Neuron (in vitro differentiated cells): ENCODE measurements around the gene AMZ1.
"Not testable (repeated sequence)": the region's sequence is repeated elsewhere in the genome, so short reads cannot be mapped to it uniquely, and the experiment has no call there.

ENCODE experiments used
- H2AFZ ChIP-seq: one replicate; pipeline ENCODE4 v1.6.1; 2013; ENCODE audit warnings: low read depth, mild to moderate bottlenecking, inconsistent platforms, low read length, moderate library complexity
- H3K27me3 ChIP-seq: one replicate; pipeline ENCODE4 v1.6.1; 2013; ENCODE audit warnings: low read length; ENCODE audit not compliant: insufficient read depth
- H3K36me3 ChIP-seq: one replicate; pipeline ENCODE4 v1.6.1; 2013; ENCODE audit warnings: low read length; ENCODE audit not compliant: insufficient read depth
- H3K4me1 ChIP-seq: one replicate; pipeline ENCODE4 v1.6.1; 2013; ENCODE audit warnings: low read length; ENCODE audit not compliant: insufficient read depth
- H3K4me3 ChIP-seq: 2 replicates; pipeline ENCODE4 v1.5.1; 2013; ENCODE audit warnings: mild to moderate bottlenecking, low read length, moderate library complexity
- H3K9me3 ChIP-seq: one replicate; pipeline ENCODE4 v1.6.1; 2013; ENCODE audit warnings: low read length

Gene AMZ1

DNA sequence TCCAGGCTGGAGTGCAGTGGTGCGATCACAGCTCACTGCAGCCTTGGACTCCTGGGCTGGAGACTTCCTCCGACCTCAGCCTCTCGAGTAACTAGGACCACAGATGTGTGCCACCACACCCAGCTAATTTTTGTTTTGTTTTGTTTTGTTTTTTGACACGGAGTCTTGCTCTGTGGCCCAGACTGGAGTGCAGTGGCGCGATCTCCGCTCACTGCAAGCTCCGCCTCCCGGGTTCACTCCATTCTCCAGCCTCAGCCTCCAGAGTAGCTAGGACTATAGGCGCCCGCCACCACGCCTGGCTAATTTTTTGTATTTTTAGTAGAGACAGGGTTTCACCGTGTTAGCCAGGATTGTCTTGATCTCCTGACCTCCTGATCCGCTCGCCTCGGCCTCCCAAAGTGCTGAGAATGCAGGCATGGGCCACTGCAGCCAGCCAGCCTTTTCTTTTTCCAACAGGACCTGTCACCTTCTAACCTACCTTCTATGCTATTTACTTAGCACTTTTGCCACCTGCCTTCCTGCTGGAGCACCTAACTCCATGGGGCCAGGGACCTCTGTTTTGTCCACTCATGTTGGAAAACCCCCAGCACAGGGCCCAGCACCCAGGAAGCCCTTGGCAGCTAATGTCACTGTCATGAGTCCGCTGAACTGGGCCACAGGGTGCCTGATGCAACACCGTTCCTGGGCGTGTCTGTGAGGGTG, 5.6 kb downstream of the AMZ1 start:
- H2AFZ ChIP-seq, H3K4me3 ChIP-seq, H3K4me1 ChIP-seq, H3K36me3 ChIP-seq, H3K9me3 ChIP-seq: not testable (repeated sequence)
- peaks cover 23% of the 10 kb centered on the region for H3K27me3 ChIP-seq

DNA sequence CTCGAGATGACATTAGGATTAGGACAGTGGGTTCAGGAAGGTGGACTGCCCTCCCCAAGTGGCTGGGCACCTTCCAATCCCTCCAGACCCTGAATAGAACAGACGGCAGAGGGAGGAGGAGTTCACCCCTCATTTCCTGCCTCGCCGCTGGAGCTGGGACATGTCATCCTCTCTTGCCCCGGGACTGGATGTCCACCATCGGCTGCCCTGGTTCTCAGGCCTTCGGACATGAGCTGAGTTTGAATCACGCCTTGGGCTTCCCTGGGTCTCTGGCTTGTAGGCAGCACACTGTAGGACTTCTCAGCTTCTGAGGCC, 6.1 kb downstream of the AMZ1 start:
- H3K9me3 ChIP-seq, H3K4me1 ChIP-seq, H3K4me3 ChIP-seq, H2AFZ ChIP-seq, H3K36me3 ChIP-seq: not testable (repeated sequence)
- H3K27me3 ChIP-seq, result peaks cover 18% of the 10 kb centered on the region

DNA sequence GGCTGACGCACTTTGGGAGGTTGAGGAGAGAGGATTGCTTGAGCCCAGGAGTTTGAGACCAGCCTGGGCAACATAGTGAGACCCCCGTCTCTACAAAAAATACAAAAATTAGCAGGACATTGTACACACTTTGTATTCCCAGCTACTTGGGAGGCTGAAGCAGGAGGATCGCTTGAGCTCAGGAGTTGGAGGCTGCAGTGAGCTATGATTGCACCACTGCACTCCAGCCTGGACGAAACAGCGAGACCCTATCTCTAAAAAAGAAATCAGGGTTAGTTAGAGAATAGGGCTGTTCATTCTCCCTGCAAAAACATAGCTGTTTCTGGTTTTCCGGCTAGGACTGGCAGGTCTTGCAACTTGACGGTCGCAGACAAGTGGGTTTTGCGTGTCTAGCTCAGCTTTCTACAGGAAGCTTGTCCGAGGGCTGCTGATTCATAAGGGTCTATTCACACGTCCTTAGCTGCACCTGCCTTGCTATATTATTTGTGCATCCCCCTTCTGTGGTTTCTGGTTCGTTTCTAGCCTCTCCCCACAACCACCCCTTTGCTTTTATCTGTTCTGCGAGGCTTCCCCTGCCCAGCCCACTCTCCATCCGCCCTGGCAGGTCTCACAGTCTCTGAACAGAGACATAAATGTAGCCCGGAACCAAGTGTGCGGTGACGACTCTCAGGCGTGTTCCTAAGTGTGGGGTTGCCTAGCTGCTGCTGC, 10.7 kb downstream of the AMZ1 start:
- Histone ChIP-seq H2AFZ (no peak overlapping the region), H3K4me3 (no peak overlapping the region), H3K4me1 (peaks cover 9% of the 10 kb centered on the region), H3K36me3 (no peaks in the 10 kb centered on the region), H3K9me3 (no peaks in the 10 kb centered on the region), H3K27me3 (no peaks in the 10 kb centered on the region)

DNA sequence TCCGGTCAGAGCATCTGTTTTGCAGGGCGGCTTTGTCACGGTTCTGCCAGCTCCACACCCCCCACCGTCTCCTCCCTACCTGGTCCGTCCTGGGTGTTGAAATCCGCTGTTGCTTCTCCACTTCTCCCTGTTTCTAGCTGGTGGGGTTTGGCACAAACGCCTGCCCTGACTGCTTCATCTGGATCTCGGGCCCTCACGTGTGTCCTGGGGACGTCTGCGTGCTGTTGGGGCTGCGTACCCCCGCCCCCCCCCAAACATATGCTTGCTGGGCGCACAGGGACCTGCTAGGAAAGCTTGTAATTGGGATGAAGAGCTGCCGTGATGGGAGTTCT, 11.3 kb downstream of the AMZ1 start:
- Histone ChIP-seq H3K27me3 (no peaks in the 10 kb centered on the region), H3K4me1 (peaks cover 9% of the 10 kb centered on the region), H2AFZ (no peak overlapping the region), H3K36me3 (no peaks in the 10 kb centered on the region), H3K9me3 (no peaks in the 10 kb centered on the region), H3K4me3 (no peak overlapping the region)

DNA sequence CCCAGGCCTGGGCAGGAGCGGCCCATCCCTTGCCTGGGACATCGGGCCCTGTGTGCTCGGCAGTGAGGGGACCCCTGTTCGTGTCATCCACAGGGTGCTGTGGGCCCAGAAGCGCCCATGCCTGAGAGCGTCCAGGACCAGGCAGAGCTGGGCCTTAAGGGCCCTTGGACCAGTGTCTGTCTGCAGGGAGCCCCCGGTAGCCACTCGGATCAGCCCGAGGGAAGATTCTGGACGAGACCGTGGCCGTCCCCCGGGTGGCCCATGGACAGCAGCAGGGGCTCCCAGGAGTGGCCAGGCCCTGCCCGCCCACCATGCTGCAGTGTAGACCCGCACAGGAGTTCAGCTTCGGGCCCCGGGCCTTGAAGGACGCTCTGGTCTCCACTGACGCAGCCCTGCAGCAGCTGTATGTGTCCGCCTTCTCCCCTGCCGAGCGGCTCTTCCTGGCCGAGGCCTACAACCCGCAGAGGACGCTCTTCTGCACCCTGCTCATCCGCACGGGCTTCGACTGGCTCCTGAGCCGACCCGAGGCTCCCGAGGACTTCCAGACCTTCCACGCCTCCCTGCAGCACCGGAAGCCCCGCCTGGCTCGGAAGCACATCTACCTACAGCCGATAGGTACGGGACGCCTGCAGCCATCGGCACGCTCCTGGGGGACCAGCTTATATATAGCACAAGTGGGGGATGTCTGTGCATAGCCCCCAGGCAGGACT, 12.3 kb downstream of the AMZ1 start:
- Histone ChIP-seq H3K27me3 (no peaks in the 10 kb centered on the region), H3K36me3 (no peaks in the 10 kb centered on the region), H2AFZ (no peak overlapping the region), H3K4me1 (peaks cover 9% of the 10 kb centered on the region), H3K9me3 (no peaks in the 10 kb centered on the region), H3K4me3 (no peak overlapping the region)

DNA sequence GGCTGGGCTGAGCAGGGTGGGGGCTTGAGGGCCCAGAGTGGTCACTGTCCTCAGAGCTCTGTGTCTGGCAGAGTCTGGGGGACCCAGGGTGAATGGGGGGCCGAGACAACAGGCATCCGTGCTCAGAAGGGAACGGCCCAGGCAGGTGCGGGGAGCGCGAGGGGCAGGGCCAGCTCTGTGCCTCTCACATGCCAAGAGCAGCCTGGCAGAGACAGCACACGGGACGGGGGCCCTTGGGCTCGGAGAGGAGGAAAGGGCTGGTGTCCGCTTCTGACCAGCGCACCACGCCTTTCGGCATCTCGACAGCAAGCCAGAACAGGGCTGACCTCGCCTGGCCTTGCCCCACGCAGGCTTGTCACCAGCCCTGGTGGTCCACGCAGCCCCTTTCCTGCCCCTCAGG, 13.4 kb downstream of the AMZ1 start:
- no peak overlapping the region for H2AFZ ChIP-seq
- H3K36me3 ChIP-seq, result no peaks in the 10 kb centered on the region
- H3K4me3 ChIP-seq, result no peak overlapping the region
- H3K4me1 ChIP-seq, result peaks cover 9% of the 10 kb centered on the region
- H3K27me3 ChIP-seq, result no peaks in the 10 kb centered on the region
- no peaks in the 10 kb centered on the region for H3K9me3 ChIP-seq

DNA sequence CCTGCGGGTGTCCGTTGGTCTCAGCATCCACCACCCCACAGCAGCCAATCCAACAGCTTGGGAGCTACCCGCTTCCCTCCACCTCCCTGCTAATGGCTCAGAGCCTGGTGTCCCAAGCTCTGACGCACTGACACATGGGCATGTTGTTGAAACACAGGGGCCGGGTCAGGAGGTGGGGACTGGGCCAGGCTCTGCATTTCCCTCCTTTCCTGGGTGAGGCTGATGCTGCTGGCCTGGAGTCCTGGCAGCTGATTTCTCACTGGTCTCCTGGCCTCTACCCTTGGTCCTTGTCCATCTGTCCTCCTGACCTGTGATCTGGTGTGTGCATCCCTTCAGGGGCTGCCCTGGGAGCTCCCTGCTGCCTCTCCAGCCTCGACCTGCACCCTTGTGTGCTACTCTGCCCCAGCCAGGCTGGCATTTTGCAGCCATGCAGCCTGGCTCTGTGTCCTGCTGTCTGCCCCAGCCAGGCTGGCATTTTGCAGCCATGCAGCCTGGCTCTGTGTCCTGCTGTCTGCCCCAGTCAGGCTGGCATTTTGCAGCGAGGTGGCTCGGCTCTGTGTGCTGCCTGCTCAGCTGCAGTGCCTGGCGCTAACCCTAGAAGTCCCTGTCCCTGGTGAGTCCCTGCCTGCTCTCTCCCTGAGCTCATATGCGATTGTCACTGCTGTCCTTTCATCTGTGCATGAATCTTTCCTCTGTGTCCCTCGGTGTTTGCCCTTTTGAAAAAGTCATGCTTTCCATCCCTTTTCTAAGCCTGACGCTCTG, 14.0 kb downstream of the AMZ1 start:
- no peaks in the 10 kb centered on the region for H3K27me3 ChIP-seq
- no peak overlapping the region for H3K4me3 ChIP-seq
- no peaks in the 10 kb centered on the region for H3K9me3 ChIP-seq
- H3K36me3 ChIP-seq, result no peaks in the 10 kb centered on the region
- H2AFZ ChIP-seq, result no peak overlapping the region
- peaks cover 10% of the 10 kb centered on the region for H3K4me1 ChIP-seq

DNA sequence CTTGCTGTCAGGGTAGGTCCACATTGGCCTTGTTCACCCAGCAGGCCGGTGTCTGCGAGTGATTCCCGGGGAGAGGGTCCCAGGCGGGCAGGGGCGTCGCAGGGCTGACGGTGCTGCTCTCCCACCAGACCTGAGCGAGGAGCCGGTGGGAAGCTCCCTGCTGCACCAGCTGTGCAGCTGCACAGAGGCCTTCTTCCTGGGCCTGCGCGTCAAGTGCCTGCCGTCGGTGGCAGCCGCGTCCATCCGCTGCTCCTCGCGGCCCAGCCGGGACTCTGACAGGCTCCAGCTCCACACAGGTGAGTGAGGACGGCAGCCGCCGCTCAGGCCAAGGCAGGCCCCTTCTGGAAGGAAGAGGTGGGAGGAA, 14.6 kb downstream of the AMZ1 start:
- no peaks in the 10 kb centered on the region for H3K36me3 ChIP-seq
- H3K27me3 ChIP-seq, result no peaks in the 10 kb centered on the region
- peaks cover 12% of the 10 kb centered on the region for H3K4me1 ChIP-seq
- H2AFZ ChIP-seq, result no peak overlapping the region
- no peak overlapping the region for H3K4me3 ChIP-seq
- H3K9me3 ChIP-seq, result no peaks in the 10 kb centered on the region

DNA sequence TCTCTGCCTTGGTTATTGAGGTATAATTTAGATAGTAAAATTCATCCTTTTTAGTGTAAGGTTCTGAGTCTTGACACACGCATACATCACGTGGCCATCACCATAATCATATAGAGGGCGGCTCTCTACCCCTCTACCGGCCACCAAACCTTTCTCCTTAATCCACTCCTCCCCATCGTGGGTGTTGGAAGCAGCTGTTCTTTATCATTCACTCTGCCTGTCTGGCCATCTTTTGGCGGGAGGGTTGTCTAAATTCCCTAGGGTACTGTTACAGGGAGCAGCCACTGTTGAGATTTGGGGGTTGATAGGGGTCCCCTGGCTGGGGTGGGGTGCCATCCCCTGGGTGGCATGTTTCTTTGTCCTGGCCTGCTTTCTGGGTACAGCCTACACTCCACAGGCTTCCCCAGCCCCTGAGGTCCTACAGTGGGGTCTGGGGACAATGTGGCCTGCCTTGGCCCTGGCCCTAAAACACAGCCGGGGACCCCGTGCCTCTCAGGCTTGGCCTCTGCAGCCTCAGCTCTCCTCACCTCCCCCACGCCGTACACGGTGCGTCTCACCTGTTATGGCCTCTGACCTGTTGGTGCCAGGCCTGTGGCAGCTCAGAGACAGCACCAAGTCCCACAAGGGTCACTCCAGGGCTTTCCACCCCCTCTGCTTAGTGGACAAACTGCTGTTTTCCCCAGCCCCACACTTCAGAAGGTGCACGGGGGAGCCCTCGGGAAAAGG, 17.5 kb downstream of the AMZ1 start:
- no peak overlapping the region for H2AFZ ChIP-seq
- H3K27me3 ChIP-seq, result no peaks in the 10 kb centered on the region
- H3K4me1 ChIP-seq, result peaks cover 16% of the 10 kb centered on the region
- no peaks in the 10 kb centered on the region for H3K9me3 ChIP-seq
- no peaks in the 10 kb centered on the region for H3K36me3 ChIP-seq
- no peak overlapping the region for H3K4me3 ChIP-seq

DNA sequence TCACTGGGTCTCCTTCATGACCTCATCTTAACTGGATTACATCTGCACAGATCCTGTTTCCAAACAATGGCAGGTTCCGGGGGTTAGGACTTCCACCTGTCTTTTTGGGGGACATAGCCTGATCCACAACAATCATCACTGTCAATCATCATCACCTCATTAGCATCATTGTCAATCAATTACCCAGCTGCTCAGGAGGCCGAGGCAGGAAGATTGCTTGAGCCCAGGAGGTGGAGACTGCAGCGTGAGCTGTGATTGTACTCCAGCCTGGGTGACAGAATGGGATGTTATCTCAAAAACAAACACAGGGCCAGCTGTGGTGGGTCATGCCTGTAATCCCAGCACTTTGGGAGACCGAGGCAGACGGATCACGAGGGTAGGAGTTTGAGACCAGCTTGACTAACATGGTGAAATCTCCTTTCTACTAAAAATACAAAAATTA, 18.7 kb downstream of the AMZ1 start:
- Histone ChIP-seq H3K27me3 (no peaks in the 10 kb centered on the region), H3K9me3 (no peaks in the 10 kb centered on the region), H3K36me3 (no peaks in the 10 kb centered on the region), H2AFZ (no peak overlapping the region), H3K4me3 (no peak overlapping the region), H3K4me1 (peaks cover 14% of the 10 kb centered on the region)

DNA sequence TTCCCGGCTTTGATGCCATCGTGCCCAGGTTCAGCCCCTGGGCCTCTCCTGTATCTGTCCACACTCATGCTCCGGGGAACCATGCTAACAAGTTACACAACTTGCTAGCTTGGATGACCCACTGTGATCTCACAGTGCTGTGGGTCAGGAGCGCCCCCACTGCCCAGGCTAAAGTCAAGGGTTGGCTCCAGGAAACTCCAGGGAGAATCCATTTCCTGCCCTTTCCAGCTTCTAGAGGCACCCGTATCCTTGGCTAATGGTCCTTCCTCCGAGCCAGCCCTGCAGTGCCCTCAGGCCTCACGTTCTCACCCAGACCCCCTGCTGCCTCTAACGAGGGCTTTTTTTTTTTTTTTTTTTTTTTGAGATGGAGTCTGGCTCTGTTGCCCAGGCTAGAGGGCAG, 19.5 kb downstream of the AMZ1 start:
- H3K36me3 ChIP-seq, result no peaks in the 10 kb centered on the region
- H3K27me3 ChIP-seq, result no peaks in the 10 kb centered on the region
- no peaks in the 10 kb centered on the region for H3K9me3 ChIP-seq
- peaks cover 7% of the 10 kb centered on the region for H3K4me1 ChIP-seq
- no peak overlapping the region for H3K4me3 ChIP-seq
- H2AFZ ChIP-seq, result no peak overlapping the region

DNA sequence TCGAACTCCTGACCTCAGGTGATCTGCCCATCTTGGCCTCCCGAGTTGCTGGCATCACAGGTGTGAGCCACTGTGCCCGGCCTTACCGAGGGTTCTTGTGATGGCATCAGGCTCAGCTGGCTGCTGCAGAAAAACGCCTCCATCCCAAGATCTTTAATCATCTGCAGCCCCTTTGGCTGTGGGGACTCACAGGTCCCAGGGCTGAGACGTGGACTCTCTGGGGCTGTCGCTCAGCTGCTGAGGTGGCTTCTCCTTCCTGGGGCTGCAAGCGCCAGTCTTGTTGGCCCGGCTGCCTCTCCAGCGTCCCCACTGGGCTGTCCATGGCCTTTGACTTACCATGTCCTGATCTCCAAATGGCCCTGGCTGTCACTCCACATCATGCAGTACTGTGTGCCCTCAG, 20.0 kb downstream of the AMZ1 start:
- H3K27me3 ChIP-seq, result no peaks in the 10 kb centered on the region
- no peak overlapping the region for H3K4me3 ChIP-seq
- peaks cover 8% of the 10 kb centered on the region for H3K4me1 ChIP-seq
- H3K36me3 ChIP-seq, result no peaks in the 10 kb centered on the region
- H3K9me3 ChIP-seq, result no peaks in the 10 kb centered on the region
- H2AFZ ChIP-seq, result no peak overlapping the region
